Ishikawa (cell line): Measurements from ENCODE around the gene UNC5C.

ENCODE experiments used
- EP300 ChIP-seq: IDR thresholded peaks from 2 replicates; pipeline ENCODE4 v1.6.1; 2012; ENCODE audit warnings: borderline replicate concordance
- FOXM1 ChIP-seq: IDR thresholded peaks from 2 replicates; pipeline ENCODE4 v1.6.1; 2012; ENCODE audit warnings: low read depth, borderline replicate concordance
- TF ChIP-seq, protein P1 (sequence below): IDR thresholded peaks from 2 replicates; pipeline ENCODE4 v1.6.1; 2012
- TF ChIP-seq, protein P2 (sequence below): IDR thresholded peaks from 2 replicates; pipeline ENCODE4 v1.6.1; 2012; ENCODE audit warnings: low read depth, mild to moderate bottlenecking

DNA sequence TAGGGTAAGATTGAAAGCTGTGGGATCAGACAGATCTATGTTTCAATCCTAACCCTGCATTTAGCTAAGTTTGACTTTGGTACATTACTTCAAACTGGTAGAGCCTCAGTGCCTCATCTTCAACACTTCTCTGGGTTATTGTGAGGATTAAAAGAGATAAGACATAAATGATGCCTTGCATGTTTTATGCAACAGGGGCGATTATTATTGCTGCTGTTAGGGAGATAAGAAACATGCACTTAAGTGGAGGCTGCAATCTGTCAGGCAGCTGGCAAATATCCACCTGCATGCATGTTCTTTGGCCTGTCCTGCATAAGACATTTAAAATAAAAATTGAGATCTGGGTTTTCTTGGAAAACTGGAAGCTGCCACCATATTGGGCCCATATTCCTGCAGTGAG is 24.6 kb downstream of the UNC5C start:
- TF ChIP-seq EP300 (no peak), FOXM1 (no peak)
- TF ChIP-seq, protein P1, sequence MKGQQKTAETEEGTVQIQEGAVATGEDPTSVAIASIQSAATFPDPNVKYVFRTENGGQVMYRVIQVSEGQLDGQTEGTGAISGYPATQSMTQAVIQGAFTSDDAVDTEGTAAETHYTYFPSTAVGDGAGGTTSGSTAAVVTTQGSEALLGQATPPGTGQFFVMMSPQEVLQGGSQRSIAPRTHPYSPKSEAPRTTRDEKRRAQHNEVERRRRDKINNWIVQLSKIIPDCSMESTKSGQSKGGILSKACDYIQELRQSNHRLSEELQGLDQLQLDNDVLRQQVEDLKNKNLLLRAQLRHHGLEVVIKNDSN = no peak
- TF ChIP-seq, protein P2, sequence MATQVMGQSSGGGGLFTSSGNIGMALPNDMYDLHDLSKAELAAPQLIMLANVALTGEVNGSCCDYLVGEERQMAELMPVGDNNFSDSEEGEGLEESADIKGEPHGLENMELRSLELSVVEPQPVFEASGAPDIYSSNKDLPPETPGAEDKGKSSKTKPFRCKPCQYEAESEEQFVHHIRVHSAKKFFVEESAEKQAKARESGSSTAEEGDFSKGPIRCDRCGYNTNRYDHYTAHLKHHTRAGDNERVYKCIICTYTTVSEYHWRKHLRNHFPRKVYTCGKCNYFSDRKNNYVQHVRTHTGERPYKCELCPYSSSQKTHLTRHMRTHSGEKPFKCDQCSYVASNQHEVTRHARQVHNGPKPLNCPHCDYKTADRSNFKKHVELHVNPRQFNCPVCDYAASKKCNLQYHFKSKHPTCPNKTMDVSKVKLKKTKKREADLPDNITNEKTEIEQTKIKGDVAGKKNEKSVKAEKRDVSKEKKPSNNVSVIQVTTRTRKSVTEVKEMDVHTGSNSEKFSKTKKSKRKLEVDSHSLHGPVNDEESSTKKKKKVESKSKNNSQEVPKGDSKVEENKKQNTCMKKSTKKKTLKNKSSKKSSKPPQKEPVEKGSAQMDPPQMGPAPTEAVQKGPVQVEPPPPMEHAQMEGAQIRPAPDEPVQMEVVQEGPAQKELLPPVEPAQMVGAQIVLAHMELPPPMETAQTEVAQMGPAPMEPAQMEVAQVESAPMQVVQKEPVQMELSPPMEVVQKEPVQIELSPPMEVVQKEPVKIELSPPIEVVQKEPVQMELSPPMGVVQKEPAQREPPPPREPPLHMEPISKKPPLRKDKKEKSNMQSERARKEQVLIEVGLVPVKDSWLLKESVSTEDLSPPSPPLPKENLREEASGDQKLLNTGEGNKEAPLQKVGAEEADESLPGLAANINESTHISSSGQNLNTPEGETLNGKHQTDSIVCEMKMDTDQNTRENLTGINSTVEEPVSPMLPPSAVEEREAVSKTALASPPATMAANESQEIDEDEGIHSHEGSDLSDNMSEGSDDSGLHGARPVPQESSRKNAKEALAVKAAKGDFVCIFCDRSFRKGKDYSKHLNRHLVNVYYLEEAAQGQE = no peak
